Keratinocyte (primary cell): ENCODE measurements around the gene AUNIP.

Source experiments
- EZH2 ChIP-seq: IDR thresholded peaks from one replicate; pipeline ENCODE4 v1.6.1; 2012; ENCODE audit warnings: inconsistent platforms, mild to moderate bottlenecking, low read length, moderate library complexity
- TF ChIP-seq, protein P1 (sequence below), 3 experiments: IDR thresholded peaks in 1 of 3; conservative IDR thresholded peaks in 1 of 3; optimal IDR thresholded peaks in 1 of 3; 2 replicates in 2 of 3; 3 replicates in 1 of 3; pipeline versions ENCODE3 to v1.5.1; 2011; ENCODE audit warnings: low read length in 3 of 3, mild to moderate bottlenecking in 3 of 3, moderate library complexity in 2 of 3, control low read depth in 1 of 3, inconsistent platforms in 1 of 3; ENCODE audit not compliant: insufficient read depth in 2 of 3; ENCODE audit errors: extremely low read depth in 1 of 3

DNA sequence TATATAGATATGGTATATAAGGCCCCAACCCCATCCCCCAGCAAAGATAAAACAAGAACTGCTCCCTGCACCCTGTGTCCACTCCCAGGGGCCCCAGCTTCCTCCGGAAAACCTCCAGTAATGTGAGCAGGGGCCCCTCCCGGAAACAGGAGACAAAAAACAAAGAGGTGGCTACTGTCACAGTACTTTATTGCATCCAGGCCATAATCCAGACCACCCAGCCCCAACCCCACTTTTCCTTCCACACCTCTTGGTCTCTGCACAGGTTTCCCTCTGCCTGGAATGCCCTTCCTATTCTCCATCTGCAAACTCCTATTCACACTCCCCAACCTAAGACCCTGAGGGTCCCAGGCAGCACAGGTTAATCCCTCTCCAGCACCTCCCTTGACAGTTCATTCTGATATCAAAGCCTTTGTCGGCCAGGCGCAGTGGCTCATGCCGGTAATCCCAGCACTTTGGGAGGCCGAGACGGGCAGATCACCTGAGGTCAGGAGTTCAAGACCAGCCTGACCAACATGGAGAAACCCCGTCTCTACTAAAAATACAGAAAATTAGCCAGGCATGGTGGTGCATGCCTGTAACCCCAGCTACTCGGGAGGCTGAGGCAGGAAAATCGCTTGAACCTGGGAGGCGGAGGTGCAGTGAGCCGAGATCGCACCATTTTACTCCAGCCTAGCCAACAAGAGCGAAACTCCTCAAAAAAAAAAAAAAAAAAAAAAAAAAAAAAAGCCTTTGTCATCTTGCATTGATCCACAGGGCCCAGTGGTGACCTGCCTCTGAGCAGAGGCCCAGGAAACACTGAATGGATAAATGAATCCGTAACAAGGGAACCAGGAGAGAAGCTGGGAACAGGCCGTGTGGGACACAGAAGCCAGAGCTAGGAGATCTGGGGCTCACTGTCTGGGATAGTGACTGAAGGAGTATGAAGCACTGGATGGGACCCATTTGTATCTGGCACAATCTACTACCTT is 2.3 kb upstream of the AUNIP start:
- TF ChIP-seq, protein P1, sequence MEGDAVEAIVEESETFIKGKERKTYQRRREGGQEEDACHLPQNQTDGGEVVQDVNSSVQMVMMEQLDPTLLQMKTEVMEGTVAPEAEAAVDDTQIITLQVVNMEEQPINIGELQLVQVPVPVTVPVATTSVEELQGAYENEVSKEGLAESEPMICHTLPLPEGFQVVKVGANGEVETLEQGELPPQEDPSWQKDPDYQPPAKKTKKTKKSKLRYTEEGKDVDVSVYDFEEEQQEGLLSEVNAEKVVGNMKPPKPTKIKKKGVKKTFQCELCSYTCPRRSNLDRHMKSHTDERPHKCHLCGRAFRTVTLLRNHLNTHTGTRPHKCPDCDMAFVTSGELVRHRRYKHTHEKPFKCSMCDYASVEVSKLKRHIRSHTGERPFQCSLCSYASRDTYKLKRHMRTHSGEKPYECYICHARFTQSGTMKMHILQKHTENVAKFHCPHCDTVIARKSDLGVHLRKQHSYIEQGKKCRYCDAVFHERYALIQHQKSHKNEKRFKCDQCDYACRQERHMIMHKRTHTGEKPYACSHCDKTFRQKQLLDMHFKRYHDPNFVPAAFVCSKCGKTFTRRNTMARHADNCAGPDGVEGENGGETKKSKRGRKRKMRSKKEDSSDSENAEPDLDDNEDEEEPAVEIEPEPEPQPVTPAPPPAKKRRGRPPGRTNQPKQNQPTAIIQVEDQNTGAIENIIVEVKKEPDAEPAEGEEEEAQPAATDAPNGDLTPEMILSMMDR (optimal IDR thresholded peaks at IDR 0.05 in 1 of 3, IDR thresholded peaks at IDR 0.05 in 1 of 3, conservative IDR thresholded peaks at IDR 0.05 in 1 of 3; ENCODE audit: extremely low read depth in 1 of 3, insufficient read depth in 2 of 3, low read length in 3 of 3) = no peak
- no peak for TF ChIP-seq EZH2
